H1 (cell line): ENCODE results near the gene FAM174A. TPM values are rescaled to one million over a fixed set of nuclear protein-coding genes. Genes with fewer than 3 reads are reported as not detected.

Experiments used
- BRCA1 ChIP-seq: IDR thresholded peaks from 2 replicates; pipeline ENCODE4 v1.6.1; 2012; ENCODE audit warnings: low read depth, low read length, improper control_type of control experiment
- CBX8 ChIP-seq: fragments of 300-800, 300-1000 bp; sonication (generic); IDR thresholded peaks from 2 replicates; pipeline ENCODE4 v1.7.1; 2016; ENCODE audit warnings: low read depth, low read length, borderline replicate concordance
- EZH2 ChIP-seq: fragments of 200-600 bp; sonication (generic); IDR thresholded peaks from 2 replicates; pipeline ENCODE4 v1.7.1; 2012; ENCODE audit warnings: low read depth, mild to moderate bottlenecking, moderate library complexity, low read length, inconsistent platforms; ENCODE audit not compliant: severe bottlenecking
- TAF7 ChIP-seq: optimal IDR thresholded peaks from 2 replicates; pipeline ENCODE3; 2011; ENCODE audit warnings: low read depth, mild to moderate bottlenecking, inconsistent platforms, low read length, moderate library complexity, borderline replicate concordance
- polyA plus RNA-seq, 7 experiments: library from polyadenylated mRNA; depleted of rRNA in 3 of 7; stranded (reverse) in 5 of 7; unstranded in 2 of 7; fragments of >200 nt in 5 of 7; fragments of 200-250 nt in 2 of 7; gene quantifications; 1 replicate in 5 of 7; 2 replicates in 1 of 7; 4 replicates in 1 of 7; pipeline versions ENCODE4 v1.2.1 to v1.2.3, GENCODE V29; 2011 to 2013; ENCODE audit warnings: missing spikeins in 2 of 7, mixed read lengths in 2 of 7
- total RNA-seq: library from RNA; stranded (reverse); fragmentation: NEBNext Ultra II Directional; extraction: Animal tissue kit (Norgen Biotek cat#: 25700); gene quantifications from 2 replicates; pipeline ENCODE4 v1.2.1, GENCODE V29; 2021

FAM174A gene
- total and polyA plus RNA-seq, 2 of the 8 experiments (the other 6 are each of a cell fraction or from before 2014, with no cell fraction given) = 3.9 to 5.3 TPM

DNA sequence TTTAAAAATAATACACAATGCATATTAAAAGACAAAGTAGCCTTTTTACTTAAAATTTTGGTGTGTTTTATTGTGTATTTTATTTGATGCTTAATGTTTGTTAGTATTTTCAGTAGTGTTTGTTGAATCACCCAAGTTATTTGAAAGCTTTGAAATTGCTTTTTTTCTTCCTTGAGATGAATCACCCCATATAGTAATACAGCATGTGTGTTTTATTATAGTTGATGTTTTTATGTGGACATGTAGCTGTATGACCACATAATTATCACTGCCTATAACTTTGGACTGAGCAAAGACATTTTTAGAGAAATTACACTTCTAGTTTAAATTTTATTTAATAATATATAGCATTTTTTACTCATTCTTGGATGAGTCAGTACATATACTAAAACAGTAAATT is 18.0 kb downstream of the FAM174A start (continued):
- TF ChIP-seq TAF7 (no peak), BRCA1 (no peak), EZH2 (no peak), CBX8 (no peak)
